Measurements from ENCODE around the gene PANK3.
"Not testable (repeated sequence)": the region's sequence is repeated elsewhere in the genome, so short reads cannot be mapped to it uniquely, and the experiment has no call there.

The PANK3 gene

GRCh38 chr5:168534351-168534750 lies 44.8 kb downstream of the PANK3 start:
- not testable (repeated sequence) for H3K36me3 ChIP-seq (ENCODE audit: insufficient read depth, low read depth, low read length); H3K27ac ChIP-seq (ENCODE audit: low read length); H3K9ac ChIP-seq (ENCODE audit: low read depth, low read length); H3K9me3 ChIP-seq (ENCODE audit: insufficient read depth, low read depth, low read length); H3K4me3 ChIP-seq (ENCODE audit: low read length); H3K4me1 ChIP-seq (ENCODE audit: insufficient read depth, low read length)
- peaks cover 17% of the 10 kb centered on the region for H3K27me3 ChIP-seq (ENCODE audit: insufficient read depth, low read length)

DNA sequence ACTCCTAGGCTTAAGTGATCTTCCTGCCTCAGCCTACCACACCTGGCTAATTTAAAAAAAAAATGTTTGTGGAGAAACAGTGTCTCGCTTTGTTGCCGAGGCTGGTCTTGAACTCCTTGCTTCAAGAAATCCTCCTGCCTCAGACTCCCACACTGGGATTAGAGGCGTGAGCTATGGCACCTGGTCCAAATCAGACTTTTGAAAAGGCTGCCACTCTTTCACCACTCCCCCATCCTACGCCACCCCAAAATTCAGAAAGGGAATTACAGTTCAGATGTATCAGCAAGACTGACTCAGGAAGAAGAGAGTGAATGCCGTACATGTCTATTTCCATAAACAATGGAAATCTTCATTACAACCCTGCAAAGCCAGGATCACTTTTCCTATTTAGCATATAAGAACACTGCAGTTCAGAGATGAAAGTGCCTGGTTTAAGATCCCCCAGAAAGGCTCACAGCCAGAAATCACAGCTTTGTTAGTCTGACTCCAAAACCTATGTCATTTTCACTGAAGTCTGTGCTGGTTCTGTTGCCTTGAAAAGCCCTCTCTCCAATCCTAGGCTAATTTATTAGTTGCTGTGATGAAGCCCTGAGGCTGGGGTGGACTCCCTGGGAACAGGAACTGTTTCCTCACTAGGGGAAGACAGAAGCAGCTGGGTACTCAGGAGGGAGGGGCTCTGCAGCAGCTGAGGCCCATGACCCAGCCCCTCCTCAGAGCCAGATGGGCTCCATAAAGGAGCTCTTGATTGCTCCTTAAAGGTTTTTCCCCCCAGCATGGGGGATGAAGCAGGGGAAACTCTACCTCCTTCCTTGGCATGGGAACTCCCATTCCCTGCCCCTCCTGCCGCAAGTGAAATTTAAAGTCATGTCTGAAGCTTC lies 46.9 kb downstream of the PANK3 start:
- Histone ChIP-seq H3K9ac (ENCODE audit: low read depth, low read length) (no peak overlapping the region), H3K36me3 (ENCODE audit: insufficient read depth, low read depth, low read length) (no peaks in the 10 kb centered on the region), H3K27ac (ENCODE audit: low read length) (no peak overlapping the region), H3K9me3 (ENCODE audit: insufficient read depth, low read depth, low read length) (no peaks in the 10 kb centered on the region), H3K4me3 (ENCODE audit: low read length) (no peak overlapping the region), H3K4me1 (ENCODE audit: insufficient read depth, low read length) (peaks cover 9% of the 10 kb centered on the region; the same call in 1 of the 2 replicates), H3K27me3 (ENCODE audit: insufficient read depth, low read length) (peaks cover 36% of the 10 kb centered on the region)

DNA sequence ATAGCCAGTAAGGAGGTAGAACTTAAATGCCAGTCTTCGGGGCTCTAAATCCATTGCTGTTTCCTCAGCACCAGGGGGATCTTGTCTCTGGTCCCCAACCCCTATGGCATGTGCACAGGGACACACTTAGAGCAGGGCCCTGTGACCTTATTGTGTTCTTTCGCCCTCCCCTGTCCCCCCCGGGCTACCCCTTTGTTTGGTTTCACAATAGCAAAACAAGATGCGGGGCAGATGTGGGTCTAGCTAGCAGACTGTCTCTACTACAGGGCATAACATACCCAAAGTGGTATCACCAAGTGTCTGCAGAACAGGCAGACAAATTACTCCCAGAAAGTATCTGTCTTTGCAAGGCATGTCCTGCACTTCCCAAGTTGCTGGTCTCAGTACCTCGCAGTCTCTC lies 48.0 kb downstream of the PANK3 start:
- H3K27me3 ChIP-seq (ENCODE audit: insufficient read depth, low read length): peaks cover 37% of the 10 kb centered on the region
- H3K36me3 ChIP-seq (ENCODE audit: insufficient read depth, low read depth, low read length): no peaks in the 10 kb centered on the region
- no peak overlapping the region for H3K9ac ChIP-seq (ENCODE audit: low read depth, low read length)
- H3K4me3 ChIP-seq (ENCODE audit: low read length): no peak overlapping the region
- peaks cover 9% of the 10 kb centered on the region; the same call in 1 of the 2 replicates for H3K4me1 ChIP-seq (ENCODE audit: insufficient read depth, low read length)
- H3K27ac ChIP-seq (ENCODE audit: low read length): no peak overlapping the region
- H3K9me3 ChIP-seq (ENCODE audit: insufficient read depth, low read depth, low read length): no peaks in the 10 kb centered on the region

- no peak overlapping the region for H3K9ac ChIP-seq (ENCODE audit: low read depth, low read length)
- peaks cover 37% of the 10 kb centered on the region for H3K27me3 ChIP-seq (ENCODE audit: insufficient read depth, low read length)
- peaks cover 9% of the 10 kb centered on the region; the same call in 1 of the 2 replicates for H3K4me1 ChIP-seq (ENCODE audit: insufficient read depth, low read length)
Measured at GRCh38 chr5:168530621-168531150, 48.5 kb downstream of the PANK3 start.

DNA sequence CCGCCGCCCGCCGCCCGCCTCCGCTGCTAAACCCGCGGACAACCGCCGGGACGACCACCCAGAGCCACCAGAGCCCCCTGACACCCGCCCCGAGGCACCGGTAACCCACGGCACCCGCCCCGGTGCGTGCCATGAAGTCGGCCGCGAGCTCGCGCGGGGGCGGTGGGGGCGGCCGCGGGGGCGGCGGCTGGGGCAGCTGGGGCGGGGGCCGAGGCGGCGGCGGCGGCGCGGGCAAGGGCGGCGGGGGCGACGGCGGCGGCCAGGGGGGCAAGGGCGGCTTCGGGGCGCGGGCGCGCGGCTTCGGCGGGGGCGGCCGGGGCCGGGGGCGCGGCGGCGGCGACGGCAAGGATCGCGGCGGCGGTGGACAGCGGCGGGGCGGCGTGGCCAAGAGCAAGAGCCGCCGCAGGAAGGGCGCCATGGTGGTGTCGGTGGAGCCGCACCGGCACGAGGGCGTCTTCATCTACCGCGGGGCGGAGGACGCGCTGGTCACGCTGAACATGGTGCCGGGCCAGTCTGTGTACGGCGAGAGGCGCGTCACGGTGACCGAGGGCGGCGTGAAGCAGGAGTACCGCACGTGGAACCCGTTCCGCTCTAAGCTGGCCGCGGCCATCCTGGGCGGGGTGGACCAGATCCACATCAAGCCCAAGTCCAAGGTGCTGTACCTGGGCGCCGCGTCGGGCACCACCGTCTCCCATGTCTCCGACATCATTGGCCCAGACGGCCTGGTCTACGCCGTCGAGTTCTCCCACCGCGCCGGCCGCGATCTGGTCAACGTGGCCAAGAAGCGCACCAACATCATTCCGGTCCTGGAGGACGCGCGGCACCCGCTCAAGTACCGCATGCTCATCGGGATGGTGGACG lies 49.6 kb downstream of the PANK3 start:
- no peak overlapping the region for H3K27ac ChIP-seq (ENCODE audit: low read length)
- H3K9ac ChIP-seq (ENCODE audit: low read depth, low read length): no peak overlapping the region
- no peaks in the 10 kb centered on the region for H3K9me3 ChIP-seq (ENCODE audit: insufficient read depth, low read depth, low read length)
- H3K4me1 ChIP-seq (ENCODE audit: insufficient read depth, low read length): peaks cover 9% of the 10 kb centered on the region; the same call in 1 of the 2 replicates
- H3K4me3 ChIP-seq (ENCODE audit: low read length): peak overlapping the region; percentile 49; the same call in 1 of the 2 replicates
- no peaks in the 10 kb centered on the region for H3K36me3 ChIP-seq (ENCODE audit: insufficient read depth, low read depth, low read length)
- H3K27me3 ChIP-seq (ENCODE audit: insufficient read depth, low read length): peaks cover 37% of the 10 kb centered on the region

More at GRCh38 chr5:168530621-168531150, 48.5 kb downstream of the PANK3 start:
- no peak overlapping the region for H3K4me3 ChIP-seq (ENCODE audit: low read length)
- H3K36me3 ChIP-seq (ENCODE audit: insufficient read depth, low read depth, low read length): no peaks in the 10 kb centered on the region
- H3K9me3 ChIP-seq (ENCODE audit: insufficient read depth, low read depth, low read length): no peaks in the 10 kb centered on the region
- no peak overlapping the region for H3K27ac ChIP-seq (ENCODE audit: low read length)

DNA sequence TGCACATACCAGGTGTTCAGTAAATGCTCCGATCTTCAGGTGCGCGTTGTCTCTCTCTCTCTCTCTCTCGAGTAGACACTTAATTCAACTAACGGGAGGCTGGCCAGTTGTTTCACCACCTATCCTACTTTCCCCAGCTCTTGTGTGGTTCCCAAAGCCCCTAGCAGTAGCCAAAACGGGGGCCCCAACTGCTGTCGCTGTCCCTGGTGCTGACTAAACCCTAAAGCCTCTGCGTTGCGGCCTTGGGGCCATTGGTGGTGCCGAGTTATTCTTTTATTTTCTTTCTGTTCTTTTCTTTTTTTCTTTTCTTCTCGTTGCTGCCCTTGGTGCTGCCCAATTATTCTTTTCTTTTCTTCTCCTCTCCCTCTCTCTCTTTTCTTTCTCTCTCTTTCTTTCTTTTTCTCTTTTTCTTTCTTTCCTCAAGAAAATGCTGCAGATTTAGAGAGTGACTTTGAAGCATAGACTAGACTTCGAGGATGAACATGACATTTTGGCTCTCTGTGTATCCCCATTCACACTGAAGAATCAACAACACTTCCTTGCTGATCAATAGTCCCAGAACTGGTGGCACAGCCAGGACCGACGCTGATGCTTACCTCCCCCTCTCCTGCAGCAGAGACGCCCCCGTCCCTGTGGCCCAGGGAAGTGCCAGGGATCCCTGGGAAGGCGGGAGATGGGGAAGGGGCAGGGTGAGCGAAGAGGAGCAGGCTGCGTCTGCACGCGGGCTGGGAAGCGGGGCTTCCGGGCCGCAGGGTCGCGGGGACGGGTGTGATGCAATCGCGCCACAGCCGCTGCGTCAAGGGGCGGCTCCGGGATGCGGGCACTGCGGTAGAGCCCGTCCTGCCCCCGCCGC lies 50.4 kb downstream of the PANK3 start, which contains the start of gene FBLL1:
FBLL1 (plus strand) TSS at position 785 of the 853 bp plus-strand sequence. CDS start 200 bp downstream, outside the sequence.
- no peak within 1 kb of the TSS; the same call in 1 of the 2 replicates for H3K9ac ChIP-seq (ENCODE audit: low read depth, low read length)
- peaks cover 37% of the 10 kb centered on the region for H3K27me3 ChIP-seq (ENCODE audit: insufficient read depth, low read length)
- no peak within 1 kb of the TSS for H3K27ac ChIP-seq (ENCODE audit: low read length)
- no peaks in the 10 kb centered on the region for H3K36me3 ChIP-seq (ENCODE audit: insufficient read depth, low read depth, low read length)
- H3K4me1 ChIP-seq (ENCODE audit: insufficient read depth, low read length): peaks cover 9% of the 10 kb centered on the region; the same call in 1 of the 2 replicates
- no peaks in the 10 kb centered on the region for H3K9me3 ChIP-seq (ENCODE audit: insufficient read depth, low read depth, low read length)
- H3K4me3 ChIP-seq (ENCODE audit: low read length): peak within 1 kb of the TSS; percentile 64

GRCh38 chr5:168527756-168528295 lies 51.3 kb downstream of the PANK3 start:
- Histone ChIP-seq H3K4me3 (ENCODE audit: low read length) (no peak overlapping the region), H3K27ac (ENCODE audit: low read length) (no peak overlapping the region), H3K4me1 (ENCODE audit: insufficient read depth, low read length) (peaks cover 8% of the 10 kb centered on the region; the same call in 1 of the 2 replicates), H3K9me3 (ENCODE audit: insufficient read depth, low read depth, low read length) (no peaks in the 10 kb centered on the region), H3K27me3 (ENCODE audit: insufficient read depth, low read length) (peaks cover 37% of the 10 kb centered on the region), H3K36me3 (ENCODE audit: insufficient read depth, low read depth, low read length) (no peaks in the 10 kb centered on the region), H3K9ac (ENCODE audit: low read depth, low read length) (no peak overlapping the region)

DNA sequence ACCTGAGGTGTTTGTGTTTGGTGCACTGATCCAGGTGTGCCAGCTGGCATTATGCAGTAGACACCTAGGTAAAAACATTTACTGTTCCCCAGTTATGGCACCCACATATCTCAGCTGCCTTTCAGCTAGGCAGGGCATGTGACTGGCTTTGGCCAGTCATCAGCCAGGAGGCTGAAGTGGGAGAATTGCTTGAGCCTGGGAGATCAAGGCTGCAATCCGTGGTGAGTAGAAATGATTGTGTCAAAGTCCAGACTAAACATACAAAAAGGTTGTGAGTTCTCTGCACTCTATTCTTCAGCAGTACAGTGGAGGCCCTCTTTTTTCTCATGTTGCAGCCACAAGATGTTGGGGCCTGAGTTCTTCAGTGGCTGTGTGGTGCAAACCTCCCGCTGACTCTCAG lies 53.3 kb downstream of the PANK3 start:
- H3K27ac ChIP-seq (ENCODE audit: low read length): no peak overlapping the region
- H3K4me3 ChIP-seq (ENCODE audit: low read length): no peak overlapping the region
- H3K27me3 ChIP-seq (ENCODE audit: insufficient read depth, low read length): peaks cover 33% of the 10 kb centered on the region
- H3K4me1 ChIP-seq (ENCODE audit: insufficient read depth, low read length): 0 out of 2 replicates have a peak, but pooled peaks cover under 1% of the 10 kb centered on the region
- no peaks in the 10 kb centered on the region for H3K36me3 ChIP-seq (ENCODE audit: insufficient read depth, low read depth, low read length)
- no peaks in the 10 kb centered on the region for H3K9me3 ChIP-seq (ENCODE audit: insufficient read depth, low read depth, low read length)
- H3K9ac ChIP-seq (ENCODE audit: low read depth, low read length): no peak overlapping the region

DNA sequence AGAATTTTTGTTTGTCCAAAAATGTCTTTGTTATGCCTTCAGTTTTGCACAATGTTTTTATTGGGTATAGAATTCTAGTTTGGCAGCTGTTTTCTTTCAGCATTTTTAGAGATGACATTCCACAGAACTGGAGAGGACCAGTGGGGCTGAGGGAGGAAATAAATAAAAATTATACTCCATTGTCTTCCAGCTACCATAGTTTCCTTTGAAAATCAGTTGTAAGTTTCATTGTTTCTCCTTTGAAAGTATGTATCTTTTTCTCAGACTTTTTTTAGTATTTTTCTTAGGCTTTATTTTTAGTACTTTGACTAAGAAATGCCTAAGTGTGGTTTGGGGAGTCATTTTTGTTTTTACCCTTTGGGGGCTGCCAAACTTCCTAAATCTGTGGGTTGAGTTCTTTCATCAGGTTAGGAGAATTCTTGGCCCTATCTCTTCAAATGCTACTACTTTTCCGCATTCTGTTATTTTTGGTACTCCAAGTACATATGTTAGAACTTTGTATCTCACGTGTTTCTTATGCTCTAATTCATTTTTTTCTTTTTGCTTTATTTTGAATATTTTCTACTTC lies 65.2 kb downstream of the PANK3 start:
- peaks cover 99% of the 10 kb centered on the region for H3K36me3 ChIP-seq (ENCODE audit: insufficient read depth, low read depth, low read length)

GRCh38 chr5:168502563-168503237 lies 76.5 kb downstream of the PANK3 start:
- no peaks in the 10 kb centered on the region for H3K27me3 ChIP-seq (ENCODE audit: insufficient read depth, low read length)
- H3K27ac ChIP-seq (ENCODE audit: low read length): no peak overlapping the region
- H3K9ac ChIP-seq (ENCODE audit: low read depth, low read length): no peak overlapping the region
- H3K9me3 ChIP-seq (ENCODE audit: insufficient read depth, low read depth, low read length): no peaks in the 10 kb centered on the region
- H3K4me1 ChIP-seq (ENCODE audit: insufficient read depth, low read length): no peaks in the 10 kb centered on the region
- peaks cover 91% of the 10 kb centered on the region for H3K36me3 ChIP-seq (ENCODE audit: insufficient read depth, low read depth, low read length)
- no peak overlapping the region for H3K4me3 ChIP-seq (ENCODE audit: low read length)

More for the DNA sequence above, 65.2 kb downstream of the PANK3 start:
- peaks cover 7% of the 10 kb centered on the region; the same call in 1 of the 2 replicates for H3K9me3 ChIP-seq (ENCODE audit: insufficient read depth, low read depth, low read length)
- H3K4me1 ChIP-seq (ENCODE audit: insufficient read depth, low read length): no peaks in the 10 kb centered on the region
- H3K27me3 ChIP-seq (ENCODE audit: insufficient read depth, low read length): no peaks in the 10 kb centered on the region
- no peak overlapping the region for H3K4me3 ChIP-seq (ENCODE audit: low read length)
- H3K9ac ChIP-seq (ENCODE audit: low read depth, low read length): no peak overlapping the region
- no peak overlapping the region for H3K27ac ChIP-seq (ENCODE audit: low read length)
